ENCODE results near the gene WWP2.

Gene WWP2

GRCh38 chr16:69889295-69889964 is 127.3 kb downstream of the WWP2 start:
- no peak for DNase-seq (ENCODE audit: low read depth, low spot score)

- peak; percentile 84 for DNase-seq (ENCODE audit: low read depth, low spot score)
Observed at GRCh38 chr16:69890114-69890891, 128.2 kb downstream of the WWP2 start.

GRCh38 chr16:69890892-69891282 is 128.8 kb downstream of the WWP2 start:
- DNase-seq (ENCODE audit: low read depth, low spot score): no peak

- DNase-seq (ENCODE audit: low read depth, low spot score): no peak
Observed at GRCh38 chr16:69892378-69892777, 130.2 kb downstream of the WWP2 start.

GRCh38 chr16:69893106-69893505 is 131.0 kb downstream of the WWP2 start:
- DNase-seq (ENCODE audit: low read depth, low spot score): no peak

- peak; percentile 35 for DNase-seq (ENCODE audit: low read depth, low spot score)
Observed at GRCh38 chr16:69894676-69895075, 132.5 kb downstream of the WWP2 start.

GRCh38 chr16:69903865-69904415 is 141.8 kb downstream of the WWP2 start:
- no peak for DNase-seq (ENCODE audit: low read depth, low spot score)

- no peak for DNase-seq (ENCODE audit: low read depth, low spot score)
Observed at GRCh38 chr16:69904495-69905170, 142.5 kb downstream of the WWP2 start.

GRCh38 chr16:69905171-69905555 is 143.0 kb downstream of the WWP2 start:
- no peak for DNase-seq (ENCODE audit: low read depth, low spot score)

GRCh38 chr16:69906838-69907401 is 144.8 kb downstream of the WWP2 start:
- DNase-seq (ENCODE audit: low read depth, low spot score): peak; percentile 62

GRCh38 chr16:69909043-69909442 is 146.9 kb downstream of the WWP2 start:
- DNase-seq (ENCODE audit: low read depth, low spot score): no peak

- DNase-seq (ENCODE audit: low read depth, low spot score): no peak
Observed at GRCh38 chr16:69909760-69910159, 147.6 kb downstream of the WWP2 start.

GRCh38 chr16:69910964-69911363 is 148.8 kb downstream of the WWP2 start:
- no peak for DNase-seq (ENCODE audit: low read depth, low spot score)

GRCh38 chr16:69916462-69916861 is 154.3 kb downstream of the WWP2 start:
- peak; percentile 12 for DNase-seq (ENCODE audit: low read depth, low spot score)

GRCh38 chr16:69917311-69917710 is 155.2 kb downstream of the WWP2 start:
- DNase-seq (ENCODE audit: low read depth, low spot score): no peak

- peak; percentile 96 for DNase-seq (ENCODE audit: low read depth, low spot score)
Observed at GRCh38 chr16:69917739-69918138, 155.6 kb downstream of the WWP2 start.

GRCh38 chr16:69918241-69918640 is 156.1 kb downstream of the WWP2 start:
- DNase-seq (ENCODE audit: low read depth, low spot score): no peak

GRCh38 chr16:69921127-69921526 is 159.0 kb downstream of the WWP2 start:
- DNase-seq (ENCODE audit: low read depth, low spot score): peak; percentile 77

GRCh38 chr16:69922200-69922599 is 160.1 kb downstream of the WWP2 start:
- no peak for DNase-seq (ENCODE audit: low read depth, low spot score)

GRCh38 chr16:69924041-69924775 is 162.1 kb downstream of the WWP2 start:
- no peak for DNase-seq (ENCODE audit: low read depth, low spot score)

- DNase-seq (ENCODE audit: low read depth, low spot score): peak; percentile 92
Observed at GRCh38 chr16:69924777-69925191, 162.7 kb downstream of the WWP2 start.
